Mononuclear cell (primary cell): ENCODE measurements around the gene NOP16. TPM values are rescaled to one million over a fixed set of nuclear protein-coding genes. Genes with fewer than 3 reads are reported as not detected.
"Not testable (repeated sequence)": the region's sequence is repeated elsewhere in the genome, so short reads cannot be mapped to it uniquely, and the experiment has no call there.

Experiments used
- H3K27me3 ChIP-seq: 2 replicates; pipeline ENCODE4 v1.6.0; 2011; ENCODE audit warnings: low read length, control low read depth; ENCODE audit not compliant: insufficient read depth
- H3K4me1 ChIP-seq: 2 replicates; pipeline ENCODE4 v1.5.1; 2011; ENCODE audit warnings: mild to moderate bottlenecking, low read length, control low read depth; ENCODE audit not compliant: insufficient read depth
- H3K4me3 ChIP-seq: 2 replicates; pipeline ENCODE4 v1.5.1; 2011; ENCODE audit warnings: mild to moderate bottlenecking, low read length, moderate library complexity
- H3K9me3 ChIP-seq: 2 replicates; pipeline ENCODE4 v1.5.1; 2011; ENCODE audit warnings: low read depth, mild to moderate bottlenecking, control low read depth, low read length
- total RNA-seq: library from RNA; depleted of rRNA; stranded (reverse); fragments of >200 nt; gene quantifications from one replicate; pipeline ENCODE4 v1.2.3, GENCODE V29; 2012

The NOP16 gene
- total RNA-seq, 1 donor, result 6.1 TPM

DNA sequence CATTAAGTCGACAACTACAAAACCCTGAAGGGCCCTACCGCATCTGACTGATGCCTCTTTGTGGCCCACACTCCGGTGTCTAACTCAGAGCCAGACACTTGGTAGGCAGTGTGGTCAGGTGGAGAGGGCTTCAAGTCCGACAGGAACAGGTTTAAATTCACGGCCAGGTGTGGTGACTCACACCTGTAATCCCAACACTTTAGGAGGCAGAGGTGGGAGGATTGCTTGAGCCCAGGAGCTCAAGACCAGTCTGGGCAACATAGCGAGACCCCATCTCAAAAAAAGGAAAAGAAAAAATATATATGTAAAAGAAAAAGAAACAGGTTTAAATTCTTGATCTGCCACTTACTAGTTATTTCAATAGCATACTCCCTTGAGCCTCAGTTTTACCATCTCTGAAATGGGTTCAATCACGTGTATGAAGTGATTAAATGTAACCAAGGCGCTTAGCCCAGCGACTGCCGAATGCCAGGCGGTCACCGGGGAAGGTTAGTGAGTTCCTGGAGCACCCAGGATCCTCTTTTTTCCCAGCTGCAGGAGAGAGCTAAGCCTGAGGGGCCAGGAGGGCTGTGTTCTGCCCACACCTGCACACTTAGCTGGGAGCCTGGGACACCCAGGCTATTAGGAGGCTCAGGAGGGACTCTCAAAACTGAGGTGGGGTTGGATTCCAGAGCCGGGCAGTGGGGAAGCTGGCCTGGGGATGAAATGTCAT, 27.0 kb upstream of the NOP16 start:
- Histone ChIP-seq H3K4me3 (peak overlapping the region; percentile 77), H3K9me3 (no peaks in the 10 kb centered on the region), H3K27me3 (no peaks in the 10 kb centered on the region), H3K4me1 (peaks cover 26% of the 10 kb centered on the region)

DNA sequence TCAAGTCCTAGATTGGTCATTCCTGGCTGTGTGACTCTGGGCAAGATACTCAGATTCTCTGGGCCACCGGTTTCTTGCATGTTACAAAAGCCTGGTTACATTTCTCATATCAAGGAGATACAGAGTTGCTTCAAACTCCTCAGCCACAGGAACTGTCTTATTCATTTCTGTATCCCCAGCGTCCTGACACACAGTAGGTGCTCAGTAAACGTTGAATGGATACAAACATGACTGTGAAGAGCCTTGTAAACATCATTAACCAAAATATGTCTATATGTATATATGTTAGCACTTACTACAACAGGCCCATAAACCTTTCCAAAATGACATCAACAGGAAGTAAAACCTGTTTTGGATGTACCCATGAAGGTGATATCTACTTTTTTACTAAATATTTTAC, 26.3 kb upstream of the NOP16 start:
- no peaks in the 10 kb centered on the region for H3K27me3 ChIP-seq
- H3K4me3 ChIP-seq, result no peak overlapping the region
- peaks cover 26% of the 10 kb centered on the region for H3K4me1 ChIP-seq
- no peaks in the 10 kb centered on the region for H3K9me3 ChIP-seq

DNA sequence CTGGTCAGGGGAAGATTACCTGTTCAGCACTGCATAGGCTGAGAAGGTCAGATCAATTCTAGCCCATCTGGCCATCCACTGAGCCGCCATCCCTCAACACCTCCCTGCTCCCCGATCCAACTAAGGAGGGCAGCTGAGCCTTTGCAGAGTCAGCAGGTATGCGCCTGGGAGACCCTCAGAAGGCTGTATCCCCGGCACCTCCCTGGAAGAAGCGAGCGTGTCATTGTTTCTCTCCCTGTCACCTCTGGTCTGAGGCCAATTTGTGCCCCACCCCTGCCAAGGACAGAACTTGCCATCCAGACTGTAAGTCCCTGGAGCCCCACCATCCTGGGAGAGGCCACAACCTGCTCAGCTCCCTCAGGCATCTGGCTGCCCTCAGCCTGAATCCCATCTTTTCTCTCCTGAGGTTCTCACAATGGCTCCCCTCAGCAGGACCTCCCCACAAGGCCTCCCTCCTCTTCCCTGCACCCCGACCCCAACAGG, 25.4 kb upstream of the NOP16 start:
- peaks cover 26% of the 10 kb centered on the region for H3K4me1 ChIP-seq
- H3K27me3 ChIP-seq, result no peaks in the 10 kb centered on the region
- H3K4me3 ChIP-seq, result no peak overlapping the region
- no peaks in the 10 kb centered on the region for H3K9me3 ChIP-seq

DNA sequence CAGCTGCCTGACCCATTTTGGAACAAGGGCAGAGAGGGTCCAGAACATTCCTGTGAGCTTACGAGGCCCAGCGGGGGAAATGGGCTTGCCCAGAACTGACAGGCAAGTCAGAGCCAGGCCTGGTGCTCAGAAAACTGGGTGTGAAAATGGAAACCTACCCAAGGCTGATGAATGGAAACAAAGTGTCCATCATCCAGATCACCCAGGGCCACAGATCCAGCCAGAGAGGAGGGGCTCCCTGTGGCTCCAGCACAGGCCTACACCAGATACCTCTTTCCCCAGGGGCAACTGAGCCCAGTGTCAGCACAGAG, 24.8 kb upstream of the NOP16 start:
- H3K4me3 ChIP-seq, result no peak overlapping the region
- no peaks in the 10 kb centered on the region for H3K9me3 ChIP-seq
- peaks cover 26% of the 10 kb centered on the region for H3K4me1 ChIP-seq
- H3K27me3 ChIP-seq, result no peaks in the 10 kb centered on the region

DNA sequence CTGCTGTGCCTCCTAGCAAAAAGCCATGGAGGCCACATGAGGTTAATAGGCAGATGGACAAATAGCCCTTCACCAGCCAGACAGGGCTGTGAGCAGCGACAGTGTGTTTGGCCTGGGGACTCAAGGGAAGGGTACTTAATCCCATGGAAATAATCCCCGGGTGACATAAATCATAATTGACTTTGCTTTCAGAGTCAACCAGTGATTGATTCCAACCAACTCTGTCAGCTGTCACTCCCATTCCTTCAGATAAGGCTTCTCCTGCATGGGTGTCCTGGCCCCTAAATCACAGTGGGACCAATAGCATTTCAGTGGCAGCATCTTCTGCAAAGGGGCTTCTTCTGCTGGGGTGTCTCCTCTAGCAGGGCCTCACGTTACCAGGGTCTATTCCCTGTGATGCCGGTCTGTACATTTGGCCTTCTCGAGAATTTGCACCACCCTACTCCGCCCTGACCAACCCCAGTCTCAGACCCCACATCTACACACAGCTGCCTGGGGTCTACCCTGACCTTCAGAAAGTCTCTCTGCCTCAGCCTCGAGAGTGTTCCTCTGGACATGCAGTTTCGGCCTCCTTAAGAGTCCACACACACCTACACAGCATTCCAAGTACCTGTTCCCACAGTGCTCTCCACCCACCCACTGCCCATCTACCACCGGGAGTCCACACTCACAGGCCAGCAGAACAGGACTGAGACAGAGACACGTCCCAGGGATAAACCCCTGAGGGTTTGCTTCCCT, 24.3 kb upstream of the NOP16 start:
- no peak overlapping the region for H3K4me3 ChIP-seq
- no peaks in the 10 kb centered on the region for H3K27me3 ChIP-seq
- peaks cover 26% of the 10 kb centered on the region for H3K4me1 ChIP-seq
- no peaks in the 10 kb centered on the region for H3K9me3 ChIP-seq

DNA sequence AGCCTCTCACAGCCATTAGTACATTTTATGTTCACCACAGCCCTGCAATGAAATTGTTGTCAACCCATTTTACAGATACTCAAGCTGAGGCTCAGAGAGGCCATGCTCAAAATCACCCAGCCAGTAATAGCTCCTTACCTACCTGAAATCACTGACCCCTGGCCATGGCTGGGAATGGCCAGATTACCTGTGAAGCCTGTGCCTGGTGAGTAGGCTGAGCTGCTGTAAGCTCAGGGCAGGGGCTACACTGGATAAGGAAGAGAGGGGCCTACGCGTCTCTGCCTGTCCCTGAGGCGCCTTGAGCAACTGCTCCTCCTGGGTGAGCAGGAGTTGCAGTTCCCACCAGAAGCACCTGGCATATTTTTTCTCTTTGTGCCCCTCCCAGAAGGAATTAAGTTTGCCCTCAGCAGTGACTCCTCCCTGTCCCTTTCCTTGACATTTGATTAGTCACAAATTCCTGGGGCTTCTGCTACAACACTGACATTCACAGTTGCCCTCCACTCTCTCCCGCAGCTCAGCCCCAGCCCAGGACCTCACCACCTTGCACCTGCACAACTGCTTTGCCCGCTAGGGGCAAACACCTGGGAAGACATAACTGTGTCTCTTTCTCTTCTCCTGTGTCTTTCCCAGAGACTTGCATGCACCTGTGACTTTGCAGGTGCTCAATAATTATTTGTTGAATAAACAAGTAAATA, 22.2 kb upstream of the NOP16 start:
- H3K27me3 ChIP-seq, result no peaks in the 10 kb centered on the region
- no peaks in the 10 kb centered on the region for H3K9me3 ChIP-seq
- peaks cover 15% of the 10 kb centered on the region for H3K4me1 ChIP-seq
- H3K4me3 ChIP-seq, result no peak overlapping the region

DNA sequence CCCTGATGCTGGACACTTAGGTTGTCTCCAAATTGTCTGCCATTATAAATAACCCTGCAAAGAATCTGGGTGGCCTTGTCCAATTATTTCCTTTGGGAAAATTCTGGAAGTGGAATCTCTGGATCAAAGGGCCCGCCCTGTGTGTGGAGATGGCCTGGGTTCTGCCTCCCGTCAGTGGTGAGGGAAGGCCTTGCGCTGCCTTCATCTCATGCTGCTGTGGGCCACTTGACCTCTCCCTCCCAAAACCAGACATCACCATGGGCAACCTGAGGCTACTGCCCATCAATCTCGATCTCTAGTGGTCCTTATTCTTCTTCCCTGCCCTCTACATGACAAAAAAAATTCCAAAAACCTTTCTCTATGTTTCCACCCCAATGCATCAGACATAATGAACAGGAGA, 21.4 kb upstream of the NOP16 start:
- H3K9me3 ChIP-seq, result no peaks in the 10 kb centered on the region
- H3K4me1 ChIP-seq, result peaks cover 6% of the 10 kb centered on the region
- no peaks in the 10 kb centered on the region for H3K27me3 ChIP-seq
- no peak overlapping the region for H3K4me3 ChIP-seq

DNA sequence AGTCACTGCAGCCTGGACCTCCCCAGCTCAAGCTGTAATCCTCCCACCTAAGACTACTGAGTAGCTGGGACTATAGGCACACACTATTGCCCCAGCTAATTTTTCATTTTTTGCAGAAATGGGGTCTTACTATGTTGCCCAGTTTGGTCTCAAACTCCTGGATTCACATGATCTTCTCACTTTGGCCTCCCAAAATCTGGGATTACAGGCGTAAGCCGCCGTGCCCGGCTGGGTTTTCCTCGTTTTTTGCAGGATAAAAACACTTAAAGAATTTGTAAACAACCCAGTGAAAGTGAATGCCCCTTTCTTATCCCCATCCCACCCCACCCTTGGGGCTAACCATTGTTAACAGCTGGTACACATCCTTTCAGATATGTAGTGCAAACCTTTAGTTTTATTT, 20.2 kb upstream of the NOP16 start:
- Histone ChIP-seq H3K27me3 (no peaks in the 10 kb centered on the region), H3K4me1 (no peaks in the 10 kb centered on the region), H3K4me3 (no peak overlapping the region), H3K9me3 (no peaks in the 10 kb centered on the region)

DNA sequence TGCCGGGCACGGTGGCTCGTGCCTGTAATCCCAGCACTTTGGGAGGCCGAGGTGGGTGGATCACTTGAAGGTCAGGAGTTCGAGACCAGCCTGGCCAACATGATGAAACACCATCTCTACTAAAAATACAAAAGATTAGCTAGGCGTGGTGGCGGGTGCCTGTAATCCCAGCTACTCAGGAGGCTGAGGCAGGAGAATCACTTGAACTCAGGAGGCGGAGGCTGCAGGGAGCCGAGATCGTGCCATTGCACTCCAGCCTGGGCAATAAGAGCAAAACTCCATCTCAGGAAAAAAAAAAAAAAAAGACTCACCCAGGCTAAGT, 19.8 kb upstream of the NOP16 start:
- not testable (repeated sequence) for H3K4me3 ChIP-seq, H3K9me3 ChIP-seq, H3K4me1 ChIP-seq, H3K27me3 ChIP-seq

DNA sequence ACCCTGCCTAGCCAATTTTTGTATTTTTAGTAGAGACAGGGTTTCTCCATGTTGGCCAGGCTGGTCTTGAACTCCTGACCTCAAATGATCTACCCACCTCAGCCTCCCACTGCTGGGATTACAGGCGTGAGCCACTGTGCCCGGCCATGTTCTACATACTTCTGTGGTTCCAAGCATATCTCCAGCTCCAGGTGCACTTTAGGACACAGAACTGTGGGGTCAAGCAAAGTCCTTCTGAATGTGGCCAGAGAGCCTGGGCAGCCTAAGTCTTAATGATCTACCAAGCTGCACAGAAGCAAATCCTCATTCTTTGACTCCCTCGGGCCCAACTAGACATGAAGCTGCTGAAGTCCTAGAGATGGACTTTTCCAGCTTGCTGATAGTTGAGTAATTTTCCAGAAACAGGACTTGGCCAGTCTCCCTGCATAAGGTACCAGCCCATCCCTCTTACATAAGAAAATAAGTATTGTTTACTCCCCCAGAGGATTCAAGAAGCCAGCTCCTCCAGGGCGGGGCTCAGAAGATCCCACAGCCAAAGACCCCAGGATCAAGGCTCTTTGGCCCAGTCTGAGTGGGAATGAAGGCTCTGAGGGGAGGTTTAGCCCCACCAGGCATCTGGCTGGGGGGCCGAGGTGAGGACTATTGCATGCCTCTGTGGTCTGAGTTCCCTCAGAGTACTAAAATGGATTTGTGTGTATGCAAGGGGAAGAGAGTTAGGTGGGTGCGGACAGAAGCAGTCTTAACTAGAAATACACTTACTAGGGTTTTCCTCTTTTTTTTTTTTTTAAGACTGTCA, 19.3 kb upstream of the NOP16 start:
- no peaks in the 10 kb centered on the region for H3K9me3 ChIP-seq
- no peaks in the 10 kb centered on the region for H3K27me3 ChIP-seq
- H3K4me1 ChIP-seq, result no peaks in the 10 kb centered on the region
- no peak overlapping the region for H3K4me3 ChIP-seq

DNA sequence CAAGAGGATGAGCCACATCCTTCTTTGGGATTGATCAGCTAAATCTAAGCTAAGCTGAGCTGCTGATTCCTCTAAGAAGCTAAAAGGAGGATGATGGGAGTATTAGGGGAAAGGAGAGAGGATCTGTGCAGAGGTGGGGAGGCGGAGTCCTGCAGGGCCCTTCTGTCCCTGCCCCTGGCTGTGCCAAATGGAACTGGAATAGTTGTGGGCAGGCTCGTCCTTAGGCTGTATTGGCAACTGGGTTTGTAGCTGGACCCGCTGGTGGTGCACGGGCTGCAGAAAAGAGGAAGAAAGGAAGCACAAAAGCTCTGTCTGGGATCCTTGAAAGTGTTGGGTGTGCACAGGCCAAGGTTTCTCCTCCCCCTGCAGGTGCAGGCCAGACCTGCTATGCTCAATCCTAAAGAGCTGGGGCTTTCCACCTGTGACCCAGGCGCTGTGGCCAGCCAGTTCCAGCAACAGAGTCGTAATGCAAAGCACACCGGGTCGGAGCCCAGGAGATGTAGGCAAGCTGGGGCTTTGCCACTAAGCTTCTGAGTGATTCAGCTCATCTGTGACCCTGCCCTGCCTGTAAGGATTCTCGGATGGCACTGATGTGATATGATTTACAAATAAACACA, 18.1 kb upstream of the NOP16 start:
- no peaks in the 10 kb centered on the region for H3K27me3 ChIP-seq
- H3K4me3 ChIP-seq, result no peak overlapping the region
- no peaks in the 10 kb centered on the region for H3K4me1 ChIP-seq

DNA sequence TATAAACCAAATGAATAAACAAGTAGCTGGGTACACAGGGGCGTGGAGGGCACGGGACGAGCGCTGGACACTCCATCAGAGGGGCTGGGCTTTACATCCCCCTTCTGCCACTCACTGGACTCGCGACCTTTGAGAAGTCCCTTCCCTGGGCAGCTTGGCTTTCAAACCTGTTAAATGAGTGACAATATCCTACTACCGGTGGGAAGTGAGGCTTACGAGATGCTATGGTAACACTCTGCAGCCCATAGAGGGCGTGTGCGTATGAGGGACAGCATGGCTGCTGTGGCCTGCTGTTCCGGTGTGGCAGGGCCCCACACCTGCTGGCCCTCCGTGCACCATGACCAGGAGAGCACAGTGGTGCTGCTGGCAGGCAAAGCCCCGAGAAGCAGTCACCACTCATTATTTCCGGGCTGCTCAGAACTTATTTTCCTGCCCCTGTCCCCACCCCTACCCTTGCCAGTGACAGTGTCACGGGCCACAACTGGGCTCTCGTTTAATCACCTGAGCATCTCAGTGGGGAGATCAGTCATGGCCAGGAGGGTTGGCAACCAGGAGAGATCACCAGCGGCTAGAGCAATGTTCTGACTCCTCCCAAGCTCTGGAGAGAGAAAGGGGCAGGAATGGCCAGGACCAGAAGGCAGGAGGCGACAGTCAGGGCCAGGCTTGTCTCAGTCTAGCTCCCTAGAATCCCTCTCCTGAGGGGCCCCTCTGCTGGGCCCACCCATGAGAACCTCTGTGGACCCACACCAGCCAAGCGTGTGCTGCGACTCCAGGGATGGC, 17.4 kb upstream of the NOP16 start:
- no peaks in the 10 kb centered on the region for H3K4me1 ChIP-seq
- no peaks in the 10 kb centered on the region for H3K9me3 ChIP-seq
- H3K27me3 ChIP-seq, result no peaks in the 10 kb centered on the region
- no peak overlapping the region for H3K4me3 ChIP-seq

More for the DNA sequence above, 18.1 kb upstream of the NOP16 start:
- no peaks in the 10 kb centered on the region for H3K9me3 ChIP-seq

DNA sequence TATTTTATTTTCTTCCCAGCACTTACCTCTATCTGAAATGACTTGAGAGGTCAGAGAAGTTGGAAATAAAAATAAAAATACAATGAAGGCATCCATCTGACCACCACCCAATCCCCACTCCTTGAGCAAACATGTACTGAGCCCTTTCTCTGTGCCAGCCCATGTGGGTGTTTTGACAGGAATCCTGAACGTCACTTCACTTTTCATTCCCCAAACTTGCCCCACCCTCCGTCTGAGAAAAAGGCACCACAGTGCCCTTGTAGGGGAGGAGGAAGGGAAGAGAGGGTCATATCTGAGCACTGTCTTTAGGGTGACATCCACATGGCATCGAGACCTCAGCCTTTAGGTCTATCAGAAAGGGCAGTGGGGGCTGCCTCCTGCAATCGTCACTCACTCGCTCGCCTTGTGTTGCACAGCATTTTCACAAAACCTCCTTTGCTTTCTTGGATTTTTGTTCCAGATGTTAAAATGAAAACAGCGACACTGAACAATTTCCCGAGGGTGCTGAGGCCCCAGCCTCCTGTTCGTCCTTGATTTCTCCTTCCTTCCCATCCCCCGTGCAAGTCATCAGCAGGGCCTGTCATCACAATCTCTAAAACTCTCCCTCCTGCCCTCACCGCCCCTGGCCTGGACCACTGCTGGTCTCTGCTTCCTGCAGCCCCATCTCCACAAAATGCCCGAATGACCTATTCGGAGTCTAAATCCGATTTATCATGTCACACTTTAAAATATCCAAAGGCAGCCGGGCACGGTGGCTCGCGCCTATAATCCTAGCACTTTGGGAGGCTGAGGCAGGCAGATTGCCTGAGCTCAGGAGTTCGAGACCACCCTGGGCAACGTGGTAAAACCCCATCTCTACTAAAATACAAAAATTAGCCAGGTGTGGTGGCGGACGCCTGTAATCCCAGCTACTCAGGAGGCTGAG, 13.1 kb upstream of the NOP16 start:
- Histone ChIP-seq H3K27me3 (no peaks in the 10 kb centered on the region), H3K4me1 (no peaks in the 10 kb centered on the region), H3K9me3 (no peaks in the 10 kb centered on the region), H3K4me3 (no peak overlapping the region)
